HEK293T (cell line): ENCODE results near the gene PCDHA12.
"Not testable (repeated sequence)": the region's sequence is repeated elsewhere in the genome, so short reads cannot be mapped to it uniquely, and the experiment has no call there.

Experiments
- CTCF ChIA-PET: fragments of 350-600 bp; formaldehyde crosslinking; extraction: SDS; loops from one replicate; lab custom pipeline; 2021; ENCODE audit warnings: antibody characterized with exemption, inconsistent platforms; lab: Yijun Ruan, JAX
- POLR2A ChIA-PET: fragments of 350-600 bp; formaldehyde crosslinking; extraction: SDS; loops from one replicate; lab custom pipeline; 2020; ENCODE audit warnings: antibody characterized with exemption, inconsistent platforms; lab: Yijun Ruan, JAX
- DNase-seq: peaks from one replicate; pipeline ENCODE4 v3.0.0; 2012; ENCODE audit warnings: mixed read lengths; ENCODE audit errors: extremely low spot score
- ARNT ChIP-seq: fragments of 450-650 bp; IDR thresholded peaks from 2 replicates; pipeline ENCODE4 v1.6.1; 2017; ENCODE audit warnings: mild to moderate bottlenecking
- CTBP1 ChIP-seq: fragments of 450-650 bp; IDR thresholded peaks from 2 replicates; pipeline ENCODE4 v1.6.1; 2016; ENCODE audit warnings: borderline replicate concordance
- ELF4 ChIP-seq: fragments of 450-650 bp; IDR thresholded peaks from 2 replicates; pipeline ENCODE4 v1.6.1; 2017; ENCODE audit warnings: antibody characterized with exemption
- FOXA1 ChIP-seq: fragments of 450-650 bp; IDR thresholded peaks from 2 replicates; pipeline ENCODE4 v1.6.1; 2016; ENCODE audit warnings: mild to moderate bottlenecking
- FOXK2 ChIP-seq: fragments of 450-650 bp; IDR thresholded peaks from 2 replicates; pipeline ENCODE4 v1.6.1; 2016; ENCODE audit warnings: mild to moderate bottlenecking
- HDGF ChIP-seq: fragments of 450-650 bp; IDR thresholded peaks from 2 replicates; pipeline ENCODE4 v1.6.1; 2017; ENCODE audit warnings: antibody characterized with exemption, borderline replicate concordance
- L3MBTL2 ChIP-seq: fragments of 450-650 bp; conservative IDR thresholded peaks from 2 replicates; pipeline ENCODE4 v1.6.1; 2016; ENCODE audit warnings: mild to moderate bottlenecking
- LEF1 ChIP-seq: fragments of 450-650 bp; IDR thresholded peaks from 2 replicates; pipeline ENCODE4 v1.6.1; 2017; ENCODE audit warnings: mild to moderate bottlenecking, borderline replicate concordance
- NFRKB ChIP-seq: fragments of 450-650 bp; IDR thresholded peaks from 2 replicates; pipeline ENCODE4 v1.6.1; 2016; ENCODE audit warnings: mild to moderate bottlenecking, moderate library complexity
- PKNOX1 ChIP-seq: fragments of 450-650 bp; IDR thresholded peaks from 2 replicates; pipeline ENCODE4 v1.6.1; 2016
- SP1 ChIP-seq: fragments of 450-650 bp; IDR thresholded peaks from 2 replicates; pipeline ENCODE4 v1.6.1; 2017
- TARDBP ChIP-seq: fragments of 450-650 bp; IDR thresholded peaks from 2 replicates; pipeline ENCODE4 v1.6.1; 2016
- ZNF384 ChIP-seq: fragments of 450-650 bp; IDR thresholded peaks from 2 replicates; pipeline ENCODE4 v1.6.1; 2016

PCDHA12 gene

GRCh38 chr5:140835622-140836510 is 39.2 kb upstream of the PCDHA12 start:
- CTCF ChIA-PET, result interaction anchor here (1.0 kb wide), 1 partner anchor 17 kb away, joined by 3 read pairs; no protein-coding TSS in a partner anchor
- POLR2A ChIA-PET, result no interaction called here
- no peak for DNase-seq
- no peak for TF ChIP-seq L3MBTL2
- no peak for TF ChIP-seq SP1
- no peak for TF ChIP-seq CTBP1
- no peak for TF ChIP-seq ELF4
- no peak for TF ChIP-seq PKNOX1
- no peak for TF ChIP-seq ZNF384
- TF ChIP-seq FOXA1, result no peak
- TF ChIP-seq FOXK2, result no peak
- TF ChIP-seq LEF1, result no peak
- no peak for TF ChIP-seq NFRKB

GRCh38 chr5:140840978-140841962 is 33.8 kb upstream of the PCDHA12 start, which contains the start of gene PCDHA8:
TSS of gene PCDHA8 (plus strand) at chr5:140841187. CDS start at chr5:140841322, 135 bp downstream.
- DNase-seq, result peak; percentile 43
- no peak for TF ChIP-seq CTBP1
- no peak for TF ChIP-seq LEF1
- TF ChIP-seq ARNT, result no peak
- TF ChIP-seq TARDBP, result no peak
- TF ChIP-seq NFRKB, result no peak
- no peak for TF ChIP-seq ZNF384
- TF ChIP-seq L3MBTL2, result no peak
- TF ChIP-seq FOXA1, result no peak
- TF ChIP-seq PKNOX1, result no peak
- ChIA-PET POLR2A (interaction anchor here (0.8 kb wide), 1 partner anchor 199 kb away, joined by 3 read pairs; no protein-coding TSS in a partner anchor), CTCF (interaction anchor here (0.5 to 1.5 kb wide), 14 partner anchors 10 to 245 kb away, joined by 3 to 6 read pairs (median 3); partner anchors contain the start of genes PCDHA1, PCDHA10, PCDHA11 and PCDHA5)

- ChIA-PET CTCF (no interaction called here), POLR2A (no interaction called here)
- no peak for TF ChIP-seq FOXK2
- TF ChIP-seq HDGF, result no peak
- DNase-seq, result no peak
Observed at GRCh38 chr5:140842798-140843733, 32.0 kb upstream of the PCDHA12 start.

GRCh38 chr5:140848139-140849102 is 26.7 kb upstream of the PCDHA12 start, which contains the start of gene PCDHA9:
TSS of gene PCDHA9 (plus strand) at chr5:140848382. CDS start at chr5:140848496, 114 bp downstream.
- POLR2A ChIA-PET, CTCF ChIA-PET, DNase-seq: not testable (repeated sequence)

- DNase-seq, result not testable (repeated sequence)
- CTCF ChIA-PET, result interaction anchor here (0.6 kb wide), 1 partner anchor 188 kb away, joined by 3 read pairs; no protein-coding TSS in a partner anchor
Observed at GRCh38 chr5:140849831-140850634, 25.1 kb upstream of the PCDHA12 start.

More at GRCh38 chr5:140849831-140850634, 25.1 kb upstream of the PCDHA12 start:
- POLR2A ChIA-PET, result not testable (repeated sequence)
